HepG2 (cell line): ENCODE data around the gene PISD. TPM values are rescaled to one million over a fixed set of nuclear protein-coding genes. Genes with fewer than 3 reads are reported as not detected.

Experiments
- ATAC-seq: fragments of 200-7000 bp; cut with Tn5 transposase; 3 replicates; pipeline ENCODE4 v1.9.1; 2020; ENCODE audit warnings: mild to moderate bottlenecking, moderate library complexity
- BruUV-seq: library from RNA; stranded (reverse); fragments of 400-500 nt; replicated peaks from 2 replicates; lab custom pipeline; 2021; lab: Mats Ljungman, UMichigan
- CTCF ChIA-PET: fragments of 300-600 bp; formaldehyde crosslinking; extraction: SDS; loops from one replicate; lab custom pipeline; 2021; ENCODE audit warnings: low total read pairs, inconsistent platforms, low intra/inter-chr PET ratio; lab: Yijun Ruan, JAX
- POLR2A ChIA-PET: fragments of 350-600 bp; sonication (Branson Sonifier 250); formaldehyde crosslinking; loops from one replicate; lab custom pipeline; 2020; ENCODE audit warnings: antibody characterized with exemption, inconsistent platforms; lab: Yijun Ruan, JAX
- DNase-seq: peaks from one replicate; pipeline ENCODE4 v3.0.0-alpha.2; 2015; ENCODE audit warnings: low spot score
- FAIRE-seq: peaks from 3 replicates; lab custom pipeline; 2011; peaks lifted over from hg19 to GRCh38; lab: Jason Lieb, UNC
- H2AFZ ChIP-seq: one replicate; pipeline ENCODE4 v1.6.1; 2011; ENCODE audit warnings: low read length, inconsistent platforms
- H3K27ac ChIP-seq: fragments of 300-600 bp; 3 replicates; pipeline ENCODE4 v1.8.0; 2011; ENCODE audit warnings: mixed run types, mild to moderate bottlenecking, mixed read lengths, low read length, inconsistent platforms; ENCODE audit not compliant: insufficient read depth; ENCODE audit errors: extremely low read length
- H3K27me3 ChIP-seq, 2 experiments: fragments of 200-600 bp in 1 of 2; 2 replicates in 1 of 2; 3 replicates in 1 of 2; pipeline versions ENCODE4 v1.6.0 to v1.8.0; 2011; ENCODE audit warnings: low read length in 2 of 2, mild to moderate bottlenecking in 2 of 2, moderate library complexity in 2 of 2, inconsistent platforms in 1 of 2; ENCODE audit not compliant: insufficient read depth in 2 of 2, control insufficient read depth in 1 of 2
- H3K36me3 ChIP-seq, 2 experiments: fragments of 200-600 bp in 1 of 2; replicated peaks in 1 of 2; 2 replicates in 1 of 2; 3 replicates in 1 of 2; pipeline versions ENCODE4 v1.5.1 to v1.8.0; 2011; ENCODE audit warnings: low read length in 2 of 2, inconsistent platforms in 1 of 2; ENCODE audit not compliant: insufficient read depth in 2 of 2, control insufficient read depth in 1 of 2
- H3K4me1 ChIP-seq: 2 replicates; pipeline ENCODE4 v1.5.1; 2012; ENCODE audit warnings: low read length, inconsistent platforms; ENCODE audit not compliant: insufficient read depth
- H3K4me2 ChIP-seq: 2 replicates; pipeline ENCODE4 v1.6.0; 2011; ENCODE audit warnings: low read depth, low read length, inconsistent platforms
- H3K4me3 ChIP-seq, 3 experiments: fragments of 200-600 bp in 1 of 3; sonication (generic), shearing (Covaris generic) in 1 of 3; replicated peaks in 1 of 3; 2 replicates each; pipeline ENCODE4 v1.5.1; 2011 to 2016; ENCODE audit warnings: low read length in 3 of 3, inconsistent platforms in 2 of 3, low read depth in 2 of 3, mild to moderate bottlenecking in 2 of 3, control low read depth in 1 of 3, mixed read lengths in 1 of 3; ENCODE audit not compliant: insufficient read depth in 1 of 3
- H3K79me2 ChIP-seq: one replicate; pipeline ENCODE4 v1.6.1; 2011; ENCODE audit warnings: low read length, inconsistent platforms; ENCODE audit not compliant: insufficient read depth
- H3K9ac ChIP-seq: 2 replicates; pipeline ENCODE4 v1.6.0; 2011; ENCODE audit warnings: mild to moderate bottlenecking, low read depth, low read length, inconsistent platforms; ENCODE audit not compliant: insufficient read depth
- H3K9me3 ChIP-seq: 2 replicates; pipeline ENCODE4 v1.5.1; 2012; ENCODE audit warnings: mild to moderate bottlenecking, low read length
- H4K20me1 ChIP-seq: 2 replicates; pipeline ENCODE4 v1.6.0; 2011; ENCODE audit warnings: inconsistent platforms, mild to moderate bottlenecking, low read length, moderate library complexity; ENCODE audit not compliant: insufficient read depth
- ELF1 ChIP-seq: sonication (generic); formaldehyde crosslinking; IDR thresholded peaks from 2 replicates; pipeline ENCODE4 v1.4.0; 2020; ENCODE audit warnings: missing genetic modification reagents
- ELF3 ChIP-seq: IDR thresholded peaks from 2 replicates; pipeline ENCODE4 v1.6.1; 2016; ENCODE audit warnings: missing genetic modification reagents, missing compliant biosample characterization
- ESRRA ChIP-seq: sonication (generic); formaldehyde crosslinking; IDR thresholded peaks from 2 replicates; pipeline ENCODE4 v1.5.1; 2020; ENCODE audit warnings: mild to moderate bottlenecking, low read depth, missing genetic modification reagents
- GTF2F1 ChIP-seq: fragments of 150-350 bp; IDR thresholded peaks from 2 replicates; pipeline ENCODE4 v1.6.1; 2014; ENCODE audit warnings: low read length
- HNRNPUL1 ChIP-seq: fragments of 200-400 bp; formaldehyde crosslinking; IDR thresholded peaks from 2 replicates; pipeline ENCODE4 v1.6.1; 2017; ENCODE audit warnings: low read depth, mild to moderate bottlenecking, low read length, moderate library complexity
- IKZF4 ChIP-seq: sonication (generic); formaldehyde crosslinking; IDR thresholded peaks from 2 replicates; pipeline ENCODE4 v1.5.1; 2020; ENCODE audit warnings: borderline replicate concordance, mild to moderate bottlenecking, low read depth, missing genetic modification reagents; ENCODE audit errors: not compliant biosample characterization
- KDM5A ChIP-seq: fragments of 200-600 bp; sonication (generic); IDR thresholded peaks from 2 replicates; pipeline ENCODE4 v1.7.0; 2018; ENCODE audit warnings: antibody characterized with exemption, mild to moderate bottlenecking, low read length, borderline replicate concordance
- NKX3-1 ChIP-seq: sonication (generic); formaldehyde crosslinking; IDR thresholded peaks from 2 replicates; pipeline ENCODE4 v1.5.0; 2020; ENCODE audit warnings: missing genetic modification reagents
- NRL ChIP-seq: sonication (generic); formaldehyde crosslinking; IDR thresholded peaks from 2 replicates; pipeline ENCODE4 v1.5.0; 2020; ENCODE audit warnings: missing genetic modification reagents, mild to moderate bottlenecking, moderate library complexity, borderline replicate concordance
- RAD51 ChIP-seq: fragments of 450-650 bp; IDR thresholded peaks from 2 replicates; pipeline ENCODE4 v1.6.1; 2016; ENCODE audit warnings: borderline replicate concordance
- RNF2 ChIP-seq: fragments of 450-650 bp; conservative IDR thresholded peaks from 2 replicates; pipeline ENCODE4 v1.6.1; 2016; ENCODE audit warnings: low read depth
- SP2 ChIP-seq: sonication (generic); formaldehyde crosslinking; IDR thresholded peaks from 2 replicates; pipeline ENCODE4 v1.5.1; 2020; ENCODE audit warnings: mild to moderate bottlenecking, missing genetic modification reagents
- THAP9 ChIP-seq: sonication (generic); formaldehyde crosslinking; IDR thresholded peaks from 2 replicates; pipeline ENCODE4; 2020; ENCODE audit warnings: missing genetic modification reagents, mild to moderate bottlenecking, borderline replicate concordance
- WIZ ChIP-seq: sonication (generic); formaldehyde crosslinking; IDR thresholded peaks from 2 replicates; pipeline ENCODE4 v1.5.1; 2020; ENCODE audit warnings: mild to moderate bottlenecking, missing genetic modification reagents
- ZBTB44 ChIP-seq: sonication (generic); formaldehyde crosslinking; IDR thresholded peaks from 2 replicates; pipeline ENCODE4 v1.4.0; 2020; ENCODE audit warnings: missing genetic modification reagents
- ZNF496 ChIP-seq: sonication (generic); formaldehyde crosslinking; IDR thresholded peaks from 2 replicates; pipeline ENCODE4 v1.8.1; 2023; ENCODE audit warnings: mild to moderate bottlenecking, moderate library complexity, missing genetic modification reagents; ENCODE audit not compliant: insufficient replicate concordance
- ZNF674 ChIP-seq: sonication (generic); formaldehyde crosslinking; IDR thresholded peaks from 2 replicates; pipeline ENCODE4 v1.5.0; 2020; ENCODE audit warnings: low read depth, mild to moderate bottlenecking, missing genetic modification reagents
- WGBS: methylation state at CpG from one replicate; pipeline ENCODE4 v1.1.6; 2017; ENCODE audit warnings: low lambda C conversion rate; 5-methylcytosine and 5-hydroxymethylcytosine counted together
- in situ Hi-C: cut with HindIII; loops from 2 replicates; pipeline ENCODE4 v1.10.0; 2017; ENCODE audit warnings: low pct_unique_long_range_greater_than_20kb; ENCODE audit not compliant: extremely low pct_ligation_motif_present
- intact Hi-C: fragments of 100-400 bp; cut with micrococcal nuclease; formaldehyde crosslinking; loops from one replicate; pipeline ENCODE4 v1.10.0; 2022; ENCODE audit not compliant: unreplicated experiment
- polyA plus RNA-seq, 8 experiments: library from polyadenylated mRNA; depleted of rRNA in 3 of 8; stranded (reverse) in 7 of 8; unstranded in 1 of 8; fragments of >200 nt; fragmentation: Illumina TruSeq in 4 of 8; extraction: Trizol in 4 of 8; gene quantifications; 2 replicates each; pipeline versions ENCODE4 v1.2.1 to v1.2.3, GENCODE V29; 2011 to 2016; ENCODE audit warnings: low read depth in 4 of 8, missing spikeins in 1 of 8, mixed read lengths in 1 of 8; ENCODE audit not compliant: insufficient read depth in 1 of 8
- total RNA-seq, 5 experiments: library from RNA; depleted of rRNA; stranded (reverse); fragments of >200 nt; fragmentation: Illumina TruSeq; extraction: Trizol; gene quantifications; 2 replicates each; pipeline ENCODE4 v1.2.3, GENCODE V29; 2016; ENCODE audit warnings: low read depth in 1 of 5
- TF ChIP-seq, protein P1 (sequence below): IDR thresholded peaks from 2 replicates; pipeline ENCODE4 v1.6.1; 2018; ENCODE audit warnings: missing genetic modification reagents, mild to moderate bottlenecking, missing compliant biosample characterization

Gene PISD
- total and polyA plus RNA-seq, 2 of the 13 experiments (the other 11 are each of a cell fraction or from before 2014, with no cell fraction given), result 30.1 to 47.7 TPM

DNA sequence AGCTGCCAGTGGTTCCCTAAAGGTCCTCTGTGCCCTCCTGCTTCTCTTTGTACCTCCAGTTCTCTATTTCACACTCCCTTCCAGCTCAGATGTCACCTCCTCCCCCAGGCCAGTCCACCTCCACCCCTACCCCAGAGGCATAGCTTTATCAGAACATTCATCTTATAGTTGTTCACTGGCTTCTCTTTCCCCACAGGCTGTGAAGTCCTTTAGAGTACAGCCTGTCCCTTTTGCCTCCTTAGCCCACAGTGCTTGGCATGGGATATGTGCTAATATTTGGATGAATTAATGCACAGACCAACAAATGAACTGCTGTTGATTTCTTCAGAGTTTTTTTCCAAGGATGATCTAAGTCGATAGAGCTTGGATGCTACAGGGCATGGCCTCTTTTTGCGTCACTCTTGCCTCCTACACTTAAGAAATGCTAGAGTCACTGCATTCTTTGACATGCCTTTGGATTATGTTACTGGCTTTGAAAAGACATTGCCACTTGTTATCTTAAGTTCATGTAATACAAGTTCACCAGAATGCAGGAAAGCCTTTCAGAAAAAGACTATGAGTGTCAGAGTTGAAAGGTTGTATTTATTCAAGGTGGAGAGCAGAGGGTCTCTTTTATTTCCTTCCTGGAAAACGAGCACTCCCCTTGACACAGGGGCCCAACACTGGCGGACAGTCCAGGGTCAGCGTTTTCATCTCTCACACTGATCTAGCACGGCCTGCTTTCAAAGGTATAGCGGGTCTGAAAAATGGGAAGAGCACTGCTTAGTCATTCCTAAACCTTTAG lies 75.7 kb downstream of the PISD start:
- H3K4me3 ChIP-seq, result peak overlapping the region in 2 of 3 experiments; percentile 10 to 14; a peak in 3 of 6 replicates
- H3K27ac ChIP-seq, result peak overlapping the region; percentile 83
- intact Hi-C loops, result no loop called here
- no TSS peak for BruUV-seq
- peak; percentile 90 for ATAC-seq
- under 1% methylated on average over 7 of the region's 7 CpGs for WGBS
- peak overlapping the region; percentile 56 for H3K9ac ChIP-seq
- peak; percentile 73 for FAIRE-seq
- H3K36me3 ChIP-seq, result no peaks in the 10 kb centered on the region
- ChIA-PET POLR2A (interaction anchor here (2.0 kb wide), 1 partner anchor 44 kb away, joined by 9 read pairs; no protein-coding TSS in a partner anchor), CTCF (no interaction called here)
- DNase-seq, result peak; percentile 84
- no peaks in the 10 kb centered on the region for H4K20me1 ChIP-seq
- H3K9me3 ChIP-seq, result 0 out of 2 replicates have a peak, but pooled peaks cover 5% of the 10 kb centered on the region
- H2AFZ ChIP-seq, result no peak overlapping the region
- H3K27me3 ChIP-seq, result no peaks in the 10 kb centered on the region
- no peaks in the 10 kb centered on the region for H3K79me2 ChIP-seq
- peak overlapping the region; percentile 60 for H3K4me2 ChIP-seq
- peaks cover 82% of the 10 kb centered on the region for H3K4me1 ChIP-seq
- in situ Hi-C loops, result no loop called here
- TF ChIP-seq ELF3, result peak; percentile 97
- peak; percentile 54 for TF ChIP-seq ELF1
- no peak for TF ChIP-seq SP2 (CRISPR knock-in tag)
- no peak for TF ChIP-seq RNF2
- peak; percentile 68; the same call in 1 of the 2 replicates for TF ChIP-seq ESRRA (CRISPR knock-in tag)
- no peak for TF ChIP-seq ZNF674 (CRISPR knock-in tag)
- no peak for TF ChIP-seq THAP9 (CRISPR knock-in tag)
- TF ChIP-seq KDM5A, result no peak
- no peak for TF ChIP-seq GTF2F1
- TF ChIP-seq HNRNPUL1, result no peak
- no peak for TF ChIP-seq WIZ (CRISPR knock-in tag)
- TF ChIP-seq ZNF496 (CRISPR knock-in tag), result no peak
- TF ChIP-seq, protein P1, sequence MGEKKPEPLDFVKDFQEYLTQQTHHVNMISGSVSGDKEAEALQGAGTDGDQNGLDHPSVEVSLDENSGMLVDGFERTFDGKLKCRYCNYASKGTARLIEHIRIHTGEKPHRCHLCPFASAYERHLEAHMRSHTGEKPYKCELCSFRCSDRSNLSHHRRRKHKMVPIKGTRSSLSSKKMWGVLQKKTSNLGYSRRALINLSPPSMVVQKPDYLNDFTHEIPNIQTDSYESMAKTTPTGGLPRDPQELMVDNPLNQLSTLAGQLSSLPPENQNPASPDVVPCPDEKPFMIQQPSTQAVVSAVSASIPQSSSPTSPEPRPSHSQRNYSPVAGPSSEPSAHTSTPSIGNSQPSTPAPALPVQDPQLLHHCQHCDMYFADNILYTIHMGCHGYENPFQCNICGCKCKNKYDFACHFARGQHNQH, result no peak; the same call in 1 of the 2 replicates
- TF ChIP-seq IKZF4, result no peak
- no peak for TF ChIP-seq RAD51
- no peak for TF ChIP-seq NRL (CRISPR knock-in tag)
- no peak for TF ChIP-seq ZBTB44
- TF ChIP-seq NKX3-1 (CRISPR knock-in tag), result no peak
